SHP77 (cell line): ENCODE results near the gene MBD6.
"Not testable (repeated sequence)": the region's sequence is repeated elsewhere in the genome, so short reads cannot be mapped to it uniquely, and the experiment has no call there.

Experiments used
- DNase-seq, 2 experiments: peaks; one replicate each; lab custom pipeline; 2025; lab: John Stamatoyannopoulos, UW

MBD6 gene

DNA sequence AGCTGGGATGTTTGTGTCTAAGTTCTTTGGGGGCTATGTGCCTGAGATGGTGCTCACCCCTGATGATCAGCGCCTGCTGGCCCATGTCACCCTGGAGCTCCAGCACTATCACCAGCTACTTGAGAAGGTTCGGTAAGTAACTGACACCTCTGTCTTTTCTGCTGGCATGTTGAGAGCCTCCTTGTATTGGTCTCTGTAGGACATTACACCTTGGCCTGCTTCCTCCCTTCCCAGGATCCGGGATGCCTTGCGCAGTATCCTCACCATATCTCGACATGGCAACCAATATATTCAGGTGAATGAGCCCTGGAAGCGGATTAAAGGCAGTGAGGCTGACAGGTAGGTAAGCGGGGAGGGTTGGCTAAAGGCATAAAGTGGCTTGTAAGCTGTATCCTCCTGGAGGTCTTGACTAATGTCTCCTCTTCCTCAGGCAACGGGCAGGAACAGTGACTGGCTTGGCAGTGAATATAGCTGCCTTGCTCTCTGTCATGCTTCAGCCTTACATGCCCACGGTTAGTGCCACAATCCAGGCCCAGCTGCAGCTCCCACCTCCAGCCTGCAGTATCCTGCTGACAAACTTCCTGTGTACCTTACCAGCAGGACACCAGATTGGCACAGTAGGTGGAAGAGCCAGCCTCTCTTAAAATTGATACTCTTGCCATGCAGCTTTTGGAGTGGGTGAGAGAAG lies 7.8 kb upstream of the MBD6 start:
- DNase-seq: no peak

DNA sequence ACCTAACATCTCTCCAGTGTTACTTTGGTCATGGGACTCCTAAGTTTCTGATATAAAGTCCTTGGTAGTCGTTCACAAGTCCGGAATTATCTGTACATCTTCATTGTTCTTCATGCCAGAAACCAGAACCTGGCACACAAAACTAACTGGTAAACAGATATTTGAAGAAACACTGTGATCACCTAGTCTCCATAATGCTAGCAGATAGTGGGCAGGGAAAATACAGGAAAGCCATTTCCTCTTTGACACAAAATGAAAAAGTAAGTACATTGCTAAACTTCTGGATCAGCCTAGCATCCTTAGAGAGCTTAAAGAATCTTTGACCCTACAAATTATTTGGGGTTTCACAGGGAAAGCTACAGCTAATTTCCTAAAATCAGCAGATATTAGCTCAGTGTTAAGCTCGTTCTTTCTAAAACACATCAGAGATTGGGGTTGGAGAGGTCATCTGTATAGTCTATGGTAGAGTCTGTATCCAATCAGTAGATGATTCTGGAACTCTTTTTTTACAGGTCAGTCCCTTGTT lies 7.2 kb upstream of the MBD6 start:
- DNase-seq: no peak

GRCh38 chr12:57515934-57516541 lies 6.6 kb upstream of the MBD6 start:
- no peak for DNase-seq

- no peak for DNase-seq
Observed at GRCh38 chr12:57516617-57517153, 5.9 kb upstream of the MBD6 start.

GRCh38 chr12:57517187-57517586 lies 5.4 kb upstream of the MBD6 start:
- no peak for DNase-seq

DNA sequence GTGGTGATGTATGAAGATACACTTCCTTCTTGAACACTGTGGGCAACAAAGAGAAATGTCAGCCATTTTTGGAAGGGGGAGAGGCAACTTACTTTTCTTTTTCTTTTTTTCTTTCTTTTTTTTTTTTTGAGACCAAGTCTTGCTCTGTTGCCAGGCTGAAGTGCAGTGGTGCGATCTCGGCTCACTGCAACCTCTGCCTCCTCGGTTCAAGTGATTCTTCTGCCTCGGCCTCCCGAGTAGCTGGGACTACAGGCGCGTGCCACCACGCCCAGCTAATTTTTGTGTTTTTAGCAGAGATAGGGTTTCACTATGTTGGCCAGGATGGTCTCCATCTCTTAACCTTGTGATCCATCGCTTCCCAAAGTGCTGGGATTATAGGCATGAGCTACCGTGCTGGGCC lies 4.9 kb upstream of the MBD6 start:
- not testable (repeated sequence) for DNase-seq

- no peak for DNase-seq
Observed at GRCh38 chr12:57518176-57518919, 4.3 kb upstream of the MBD6 start.

DNA sequence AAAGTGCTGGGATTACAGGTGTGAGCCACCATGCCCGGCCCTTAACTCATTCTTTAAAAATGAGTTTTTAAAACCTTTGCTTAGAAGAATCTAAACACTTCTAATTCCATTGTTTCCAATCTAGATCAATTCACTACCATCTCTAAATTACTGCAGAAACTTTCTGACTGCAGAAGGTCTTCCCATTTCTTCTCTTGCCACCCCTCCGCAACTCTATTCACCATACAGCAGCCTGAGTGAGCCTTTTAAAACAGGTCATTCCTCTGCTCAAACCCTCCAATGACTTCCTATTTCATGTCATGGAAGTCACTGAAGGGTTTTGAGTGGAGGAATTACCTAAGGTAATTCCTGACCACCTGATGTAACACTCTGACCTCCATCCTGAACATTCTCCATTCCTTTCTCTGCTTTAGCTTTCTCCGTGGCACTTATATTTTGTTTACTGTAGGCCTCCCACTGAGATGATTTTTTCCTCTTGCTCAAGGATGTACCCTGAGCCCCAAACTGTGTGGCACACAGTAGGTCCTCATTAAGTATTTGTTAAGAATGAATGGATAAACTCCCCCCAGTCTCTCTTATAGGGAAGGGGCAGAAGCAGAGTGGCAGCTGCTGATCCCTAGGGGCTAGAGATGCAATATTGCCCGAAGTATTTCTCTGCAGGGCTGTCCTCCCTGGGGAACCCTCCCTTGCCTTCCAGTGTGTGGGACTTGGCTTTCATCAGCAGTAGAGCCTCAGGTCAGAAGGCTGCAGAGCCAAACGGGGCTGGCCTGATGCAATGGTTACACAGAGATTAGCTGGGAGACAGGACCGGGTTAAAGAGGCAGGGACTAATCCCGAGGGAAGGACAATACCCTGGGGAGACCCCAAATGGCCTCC lies 3.5 kb upstream of the MBD6 start:
- no peak for DNase-seq

DNA sequence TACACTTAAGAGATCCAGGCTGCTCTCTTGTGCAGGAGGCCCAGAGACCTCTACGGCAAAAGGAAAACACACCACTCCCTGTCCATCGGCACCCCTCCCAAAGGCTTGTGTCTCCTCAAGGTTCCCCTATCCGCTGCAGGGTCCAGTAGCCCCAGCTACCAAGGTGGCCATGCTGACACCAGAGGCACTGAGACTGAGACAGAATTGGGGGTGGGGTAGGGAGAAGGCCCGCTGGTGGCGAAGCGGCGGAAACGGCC lies 2.9 kb upstream of the MBD6 start:
- no peak for DNase-seq

DNA sequence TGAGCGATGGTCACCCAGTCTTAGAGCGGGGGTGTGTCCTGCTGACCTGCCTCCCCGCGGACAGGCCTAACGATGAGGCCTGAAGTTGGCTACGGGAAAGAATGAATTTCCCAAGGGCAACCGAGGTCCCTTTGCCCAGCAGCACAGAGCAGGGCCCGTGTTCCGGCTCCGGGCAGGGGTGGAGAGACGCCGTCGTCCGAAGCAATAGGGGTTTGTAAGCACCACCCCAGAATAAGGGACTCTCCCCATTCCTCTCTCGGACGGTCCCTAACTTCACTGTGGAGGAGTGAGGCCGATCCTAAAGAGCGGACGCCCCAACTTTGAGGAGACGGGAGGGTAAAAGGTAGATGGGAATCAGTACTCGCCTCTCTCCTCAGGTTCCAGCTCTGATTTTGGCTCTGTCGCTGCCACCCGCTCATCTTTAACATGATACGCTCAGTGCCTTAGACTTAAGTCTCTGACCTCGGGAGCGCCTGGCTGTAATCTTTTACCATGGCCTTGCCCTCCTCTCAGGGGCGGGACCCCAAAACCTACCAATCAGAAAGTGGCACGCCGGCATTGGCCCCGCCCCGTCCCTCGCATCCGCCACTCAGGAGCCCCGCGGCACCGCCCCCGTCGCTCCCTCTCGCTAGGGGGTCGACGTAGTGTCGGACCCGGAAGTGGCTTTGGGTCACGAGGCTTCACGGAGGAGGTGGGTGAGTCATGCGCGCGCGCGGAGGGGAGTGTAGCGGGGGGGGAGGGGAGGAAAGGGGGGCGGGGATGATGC lies 2.4 kb upstream of the MBD6 start, which contains the start of gene DDIT3:
Gene DDIT3, minus strand, starts transcription at position 462 of the 766 bp plus-strand sequence. CDS start 3,108 bp downstream, outside the sequence.
- peak; percentile 98 to 99 for DNase-seq

GRCh38 chr12:57521525-57522010 lies 1.1 kb upstream of the MBD6 start:
- peak; percentile 44 to 53 for DNase-seq

GRCh38 chr12:57522887-57523705 lies 472 bp downstream of the MBD6 start:
- no peak for DNase-seq

DNA sequence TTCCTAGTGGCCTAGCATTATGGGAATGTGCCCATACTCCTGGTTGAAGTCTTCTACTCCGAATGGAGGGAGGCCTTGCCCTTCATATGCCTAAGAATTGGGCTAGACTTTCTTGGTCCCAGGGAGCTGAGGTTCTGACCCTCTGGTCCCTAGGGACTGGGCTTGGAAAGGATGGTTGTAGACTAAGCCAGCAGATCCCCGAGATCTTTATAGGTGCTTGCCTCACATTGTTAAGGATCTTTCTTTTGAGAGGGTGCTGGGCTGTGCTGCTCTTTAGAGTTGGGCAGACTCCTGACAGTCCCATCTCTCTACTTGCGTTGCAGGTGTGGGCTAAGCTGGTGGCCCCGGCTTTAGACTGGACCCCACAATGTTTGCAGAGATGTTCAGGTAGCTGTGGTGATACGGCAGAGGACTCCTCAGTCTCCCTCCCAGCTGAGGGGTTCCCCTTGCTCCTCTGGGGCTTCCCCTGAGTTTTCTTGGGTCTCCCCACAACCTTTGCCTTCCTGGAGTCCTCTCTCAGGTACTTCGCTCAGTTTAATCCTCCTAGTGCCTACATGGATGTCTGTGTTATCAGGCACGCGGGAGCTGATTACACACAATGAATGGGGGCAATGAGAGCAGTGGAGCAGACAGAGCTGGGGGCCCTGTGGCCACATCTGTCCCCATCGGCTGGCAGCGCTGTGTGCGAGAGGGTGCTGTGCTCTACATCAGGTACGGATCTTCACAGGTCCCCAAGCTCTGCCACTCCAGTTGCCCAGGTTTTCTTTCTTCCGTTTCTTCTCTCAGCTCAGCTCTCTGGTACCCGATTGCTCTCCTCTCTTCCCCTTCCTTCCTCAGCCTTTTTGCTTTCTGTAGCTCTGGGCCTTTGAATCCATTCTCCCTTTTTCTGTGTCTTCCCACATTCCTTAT lies 1.3 kb downstream of the MBD6 start:
- no peak for DNase-seq

DNA sequence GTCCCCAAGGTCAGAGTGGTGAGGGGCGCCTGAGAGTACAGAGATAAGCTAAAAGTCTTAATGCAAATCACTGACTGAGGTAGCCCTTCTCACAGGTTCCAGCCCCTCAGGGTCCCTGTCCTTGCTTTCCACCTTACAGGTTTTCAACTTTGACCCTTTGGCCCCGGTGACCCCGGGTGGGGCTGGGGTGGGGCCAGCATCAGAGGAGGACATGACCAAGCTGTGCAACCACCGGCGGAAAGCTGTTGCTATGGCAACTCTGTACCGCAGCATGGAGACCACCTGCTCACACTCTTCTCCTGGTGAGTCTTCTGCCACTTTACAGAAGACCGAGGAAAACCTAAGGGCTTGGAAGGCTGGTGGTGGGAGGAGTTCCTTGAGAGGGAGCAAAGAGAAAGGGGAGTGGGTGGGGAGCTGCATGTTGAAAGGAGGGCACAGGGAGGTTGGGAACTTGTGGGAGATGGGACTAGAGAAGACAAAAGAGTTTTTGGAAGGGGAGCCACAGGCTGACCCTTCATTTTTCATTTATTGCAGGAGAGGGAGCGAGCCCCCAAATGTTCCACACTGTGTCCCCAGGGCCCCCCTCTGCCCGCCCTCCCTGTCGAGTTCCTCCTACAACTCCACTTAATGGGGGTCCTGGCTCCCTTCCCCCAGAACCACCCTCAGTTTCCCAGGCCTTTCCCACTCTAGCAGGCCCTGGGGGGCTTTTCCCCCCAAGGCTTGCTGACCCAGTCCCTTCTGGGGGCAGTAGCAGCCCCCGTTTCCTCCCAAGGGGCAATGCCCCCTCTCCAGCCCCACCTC lies 2.4 kb downstream of the MBD6 start:
- no peak for DNase-seq

DNA sequence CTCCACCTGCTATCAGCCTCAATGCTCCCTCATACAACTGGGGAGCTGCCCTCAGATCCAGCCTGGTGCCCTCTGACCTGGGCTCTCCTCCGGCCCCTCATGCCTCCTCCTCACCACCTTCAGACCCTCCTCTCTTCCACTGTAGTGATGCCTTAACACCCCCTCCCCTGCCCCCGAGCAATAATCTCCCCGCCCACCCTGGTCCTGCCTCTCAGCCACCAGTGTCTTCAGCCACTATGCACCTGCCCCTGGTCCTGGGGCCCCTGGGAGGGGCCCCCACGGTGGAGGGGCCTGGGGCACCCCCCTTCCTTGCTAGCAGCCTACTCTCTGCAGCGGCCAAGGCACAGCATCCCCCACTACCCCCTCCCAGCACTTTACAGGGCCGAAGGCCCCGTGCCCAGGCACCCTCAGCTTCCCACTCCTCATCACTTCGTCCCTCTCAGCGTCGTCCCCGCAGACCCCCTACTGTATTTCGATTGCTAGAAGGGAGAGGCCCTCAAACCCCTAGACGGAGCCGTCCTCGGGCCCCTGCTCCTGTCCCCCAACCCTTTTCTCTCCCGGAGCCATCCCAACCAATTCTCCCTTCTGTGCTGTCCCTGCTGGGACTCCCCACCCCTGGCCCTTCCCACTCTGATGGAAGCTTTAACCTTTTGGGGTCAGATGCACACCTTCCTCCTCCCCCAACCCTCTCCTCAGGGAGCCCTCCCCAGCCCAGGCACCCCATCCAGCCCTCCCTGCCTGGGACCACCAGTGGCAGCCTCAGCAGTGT lies 3.2 kb downstream of the MBD6 start:
- no peak for DNase-seq

DNA sequence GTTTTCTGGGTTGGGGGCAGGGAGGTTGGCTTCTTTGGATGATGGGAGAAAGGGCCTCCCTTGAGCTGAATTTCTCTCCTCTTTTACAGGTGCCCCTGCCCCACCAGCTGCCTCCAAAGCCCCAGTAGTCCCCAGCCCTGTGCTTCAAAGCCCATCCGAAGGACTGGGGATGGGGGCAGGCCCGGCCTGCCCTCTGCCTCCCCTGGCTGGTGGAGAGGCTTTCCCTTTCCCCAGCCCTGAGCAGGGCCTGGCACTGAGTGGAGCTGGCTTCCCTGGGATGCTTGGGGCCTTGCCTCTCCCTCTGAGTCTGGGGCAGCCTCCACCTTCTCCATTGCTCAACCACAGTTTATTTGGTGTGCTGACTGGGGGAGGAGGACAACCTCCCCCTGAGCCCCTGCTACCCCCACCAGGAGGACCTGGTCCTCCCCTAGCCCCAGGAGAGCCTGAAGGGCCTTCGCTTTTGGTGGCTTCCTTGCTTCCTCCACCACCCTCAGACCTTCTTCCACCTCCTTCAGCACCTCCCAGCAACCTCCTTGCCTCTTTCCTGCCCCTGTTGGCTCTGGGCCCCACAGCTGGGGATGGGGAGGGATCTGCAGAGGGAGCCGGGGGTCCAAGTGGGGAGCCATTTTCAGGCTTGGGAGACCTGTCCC lies 4.0 kb downstream of the MBD6 start:
- no peak for DNase-seq

DNA sequence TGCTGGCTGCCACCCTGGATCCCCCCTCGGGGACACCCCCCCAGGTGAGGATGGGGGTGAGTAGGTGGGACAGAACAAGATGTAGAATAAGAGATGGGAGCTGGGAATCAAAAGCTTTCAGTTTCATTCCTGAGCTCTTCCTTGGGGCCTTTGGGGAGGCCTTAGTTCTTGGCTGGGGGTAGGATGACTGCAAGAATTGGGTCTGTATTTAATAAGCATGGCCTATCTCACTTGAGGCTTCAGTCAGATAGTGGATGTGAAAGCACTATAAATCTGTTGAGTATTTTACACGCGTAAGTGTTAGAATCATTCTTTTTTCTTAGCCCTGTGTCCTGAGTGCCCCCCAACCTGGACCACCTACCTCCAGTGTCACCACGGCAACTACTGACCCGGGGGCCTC lies 4.6 kb downstream of the MBD6 start:
- DNase-seq: no peak
